SU-DHL-6 (cell line): ENCODE results near the gene PITPNC1.

Experiments
- H2AFZ ChIP-seq: fragments of 200-600 bp; sonication (generic); 2 replicates; pipeline ENCODE4 v1.6.1; 2014; ENCODE audit warnings: low read depth, mild to moderate bottlenecking, moderate library complexity, mixed read lengths, antibody characterized with exemption, low read length; ENCODE audit not compliant: severe bottlenecking
- H3F3A ChIP-seq: fragments of 200-600 bp; shearing (Covaris generic); 2 replicates; pipeline ENCODE4 v1.6.0; 2016; ENCODE audit warnings: antibody characterized with exemption, mild to moderate bottlenecking; ENCODE audit not compliant: insufficient read depth
- H3K27ac ChIP-seq: fragments of 200-600 bp; sonication (generic); 2 replicates; pipeline ENCODE4 v1.5.1; 2016; ENCODE audit warnings: low read depth, mild to moderate bottlenecking, low read length, moderate library complexity, mixed read lengths
- H3K27me3 ChIP-seq: fragments of 200-600 bp; sonication (generic), shearing (Covaris generic); 2 replicates; pipeline ENCODE4 v1.6.0; 2014; ENCODE audit warnings: mild to moderate bottlenecking, low read length
- H3K36me3 ChIP-seq: fragments of 200-600 bp; sonication (generic); 2 replicates; pipeline ENCODE4 v1.6.1; 2014; ENCODE audit warnings: mild to moderate bottlenecking, low read length, mixed read lengths
- H3K4me2 ChIP-seq: fragments of 300-600, 200-600 bp; shearing (Covaris generic), sonication (generic); 2 replicates; pipeline ENCODE4 v1.6.0; 2014; ENCODE audit warnings: low read length, low read depth, mild to moderate bottlenecking; ENCODE audit not compliant: poor library complexity, severe bottlenecking
- H3K4me3 ChIP-seq: fragments of 200-600 bp; sonication (generic); 2 replicates; pipeline ENCODE4 v1.5.1; 2014; ENCODE audit warnings: antibody characterized with exemption, low read length, mild to moderate bottlenecking, mixed read lengths; ENCODE audit not compliant: insufficient read depth, poor library complexity, severe bottlenecking
- H3K79me2 ChIP-seq: fragments of 200-600 bp; sonication (generic); 2 replicates; pipeline ENCODE4 v1.6.1; 2014; ENCODE audit warnings: mild to moderate bottlenecking, low read length, moderate library complexity; ENCODE audit not compliant: insufficient read depth
- H3K9ac ChIP-seq: fragments of 200-600 bp; sonication (generic); 2 replicates; pipeline ENCODE4 v1.7.0; 2014; ENCODE audit warnings: mild to moderate bottlenecking, low read length
- H3K9me2 ChIP-seq: fragments of 200-600 bp; sonication (generic); replicated peaks from 2 replicates; pipeline ENCODE4 v1.6.1; 2014; ENCODE audit warnings: low read length; ENCODE audit not compliant: insufficient read depth
- H3K9me3 ChIP-seq: fragments of 200-600 bp; sonication (generic); 2 replicates; pipeline ENCODE4 v1.6.1; 2014; ENCODE audit warnings: low read length, mixed read lengths; ENCODE audit not compliant: insufficient read depth
- H4K20me1 ChIP-seq: fragments of 200-600 bp; sonication (generic); 2 replicates; pipeline ENCODE4 v1.6.1; 2014; ENCODE audit warnings: low read depth, mild to moderate bottlenecking, antibody characterized with exemption, low read length, moderate library complexity, mixed read lengths
- EZH2phosphoT487 ChIP-seq: fragments of 200-600 bp; sonication (generic), shearing (Covaris generic); conservative IDR thresholded peaks from 2 replicates; pipeline ENCODE4 v1.6.1; 2018; ENCODE audit warnings: mild to moderate bottlenecking, antibody characterized with exemption, low read length, moderate library complexity, mixed read lengths
- TF ChIP-seq, protein P1 (sequence below): fragments of 200-600 bp; sonication (generic); IDR thresholded peaks from one replicate; pipeline ENCODE4 v1.5.1; 2017; ENCODE audit warnings: antibody characterized with exemption, mild to moderate bottlenecking, low read length, moderate library complexity; ENCODE audit not compliant: insufficient read depth, poor library complexity, severe bottlenecking

The PITPNC1 gene

DNA sequence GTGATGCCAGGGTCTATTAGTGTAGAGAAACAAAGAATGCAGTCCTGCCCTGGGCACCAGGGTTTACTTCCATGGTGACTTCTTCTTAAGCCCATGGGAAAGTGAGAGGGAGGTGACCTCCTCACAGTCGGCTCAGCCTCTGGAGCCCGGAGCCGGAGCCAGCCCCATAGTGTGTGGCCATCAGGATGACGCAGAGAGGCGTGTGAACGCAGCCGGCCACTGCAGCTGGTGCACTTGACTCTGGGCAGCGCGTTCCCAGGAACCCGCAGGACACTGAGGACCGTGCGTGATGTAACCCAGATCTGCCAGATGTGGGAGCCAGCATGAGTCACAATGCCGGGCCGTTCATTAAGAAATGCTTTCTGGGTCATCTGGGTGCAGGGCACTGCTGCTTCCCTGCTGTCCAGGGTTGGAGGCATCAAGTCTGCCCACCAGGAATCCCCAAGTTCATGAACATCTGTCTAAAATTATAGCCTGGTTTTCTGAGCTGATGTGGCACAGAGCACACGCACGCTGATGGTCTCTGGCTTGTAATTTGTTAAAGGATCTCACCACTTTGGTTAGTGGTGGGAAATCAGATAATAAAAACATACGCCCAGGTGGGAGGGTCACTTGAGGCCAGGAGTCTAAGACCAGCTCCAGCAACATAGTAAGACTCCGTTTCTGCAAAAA lies 114.1 kb downstream of the PITPNC1 start:
- Histone ChIP-seq H3K79me2 (no peaks in the 10 kb centered on the region), H3K9me2 (no peaks in the 10 kb centered on the region), H3K27me3 (no peaks in the 10 kb centered on the region), H3K4me3 (no peak overlapping the region), H4K20me1 (no peaks in the 10 kb centered on the region), H2AFZ (no peak overlapping the region), H3K9me3 (no peaks in the 10 kb centered on the region), H3F3A (no peaks in the 10 kb centered on the region), H3K9ac (no peak overlapping the region), H3K27ac (no peak overlapping the region), H3K4me2 (no peak overlapping the region), H3K36me3 (no peaks in the 10 kb centered on the region)
- TF ChIP-seq, protein P1, sequence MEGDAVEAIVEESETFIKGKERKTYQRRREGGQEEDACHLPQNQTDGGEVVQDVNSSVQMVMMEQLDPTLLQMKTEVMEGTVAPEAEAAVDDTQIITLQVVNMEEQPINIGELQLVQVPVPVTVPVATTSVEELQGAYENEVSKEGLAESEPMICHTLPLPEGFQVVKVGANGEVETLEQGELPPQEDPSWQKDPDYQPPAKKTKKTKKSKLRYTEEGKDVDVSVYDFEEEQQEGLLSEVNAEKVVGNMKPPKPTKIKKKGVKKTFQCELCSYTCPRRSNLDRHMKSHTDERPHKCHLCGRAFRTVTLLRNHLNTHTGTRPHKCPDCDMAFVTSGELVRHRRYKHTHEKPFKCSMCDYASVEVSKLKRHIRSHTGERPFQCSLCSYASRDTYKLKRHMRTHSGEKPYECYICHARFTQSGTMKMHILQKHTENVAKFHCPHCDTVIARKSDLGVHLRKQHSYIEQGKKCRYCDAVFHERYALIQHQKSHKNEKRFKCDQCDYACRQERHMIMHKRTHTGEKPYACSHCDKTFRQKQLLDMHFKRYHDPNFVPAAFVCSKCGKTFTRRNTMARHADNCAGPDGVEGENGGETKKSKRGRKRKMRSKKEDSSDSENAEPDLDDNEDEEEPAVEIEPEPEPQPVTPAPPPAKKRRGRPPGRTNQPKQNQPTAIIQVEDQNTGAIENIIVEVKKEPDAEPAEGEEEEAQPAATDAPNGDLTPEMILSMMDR, result no peak
- no peak for TF ChIP-seq EZH2phosphoT487

DNA sequence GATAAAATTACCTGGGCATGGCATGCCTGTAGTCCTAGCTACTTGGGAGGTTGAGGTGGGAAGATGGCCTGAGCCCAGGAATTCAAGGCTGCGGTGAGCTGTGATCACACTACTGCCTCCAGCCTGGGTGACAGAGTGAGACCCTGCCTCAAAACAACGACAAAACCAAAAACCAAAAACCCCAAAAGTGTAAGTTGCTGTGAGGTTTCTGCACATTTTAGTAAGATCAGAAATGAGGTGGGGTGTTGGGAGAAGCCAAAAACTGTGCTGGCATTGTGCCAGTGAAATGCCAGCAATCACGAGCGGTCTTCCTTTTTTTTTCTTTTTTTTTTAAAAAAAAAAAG lies 114.6 kb downstream of the PITPNC1 start:
- Histone ChIP-seq H3K27ac (no peak overlapping the region), H2AFZ (no peak overlapping the region), H3K9ac (no peak overlapping the region), H3K9me3 (no peaks in the 10 kb centered on the region), H3F3A (no peaks in the 10 kb centered on the region), H3K36me3 (no peaks in the 10 kb centered on the region), H3K4me3 (no peak overlapping the region), H3K9me2 (no peaks in the 10 kb centered on the region), H3K4me2 (no peak overlapping the region), H3K27me3 (no peaks in the 10 kb centered on the region), H4K20me1 (no peaks in the 10 kb centered on the region), H3K79me2 (no peaks in the 10 kb centered on the region)
- TF ChIP-seq, protein P1, result no peak
- no peak for TF ChIP-seq EZH2phosphoT487

DNA sequence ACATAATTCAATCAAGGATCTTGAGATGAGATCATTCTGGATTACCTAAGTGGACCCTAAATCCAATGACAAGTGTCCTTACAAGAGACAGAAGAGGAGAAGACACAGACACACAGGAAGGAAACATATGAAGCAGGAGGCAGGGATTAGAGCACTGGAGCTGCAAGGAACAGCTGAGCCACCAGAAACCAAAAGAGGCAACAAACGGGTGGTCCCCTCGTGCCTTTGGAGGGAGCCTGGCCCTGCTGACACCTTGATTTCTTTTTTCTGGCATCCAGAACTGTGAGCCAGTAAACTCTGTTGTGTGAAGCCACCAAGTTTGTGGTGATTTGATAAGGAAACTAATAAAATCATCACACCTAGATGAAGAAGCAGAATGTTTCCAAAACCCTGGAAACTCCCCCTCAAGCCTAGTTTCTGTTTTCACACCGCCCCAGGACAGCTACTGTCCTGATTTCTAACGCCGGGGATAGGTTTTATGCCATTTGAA lies 115.2 kb downstream of the PITPNC1 start:
- Histone ChIP-seq H3K36me3 (no peaks in the 10 kb centered on the region), H3K9me3 (no peaks in the 10 kb centered on the region), H3K9ac (no peak overlapping the region), H3K4me2 (no peak overlapping the region), H3F3A (no peaks in the 10 kb centered on the region), H4K20me1 (no peaks in the 10 kb centered on the region), H3K4me3 (no peak overlapping the region), H3K27me3 (no peaks in the 10 kb centered on the region), H3K9me2 (no peaks in the 10 kb centered on the region), H2AFZ (no peak overlapping the region), H3K27ac (no peak overlapping the region), H3K79me2 (no peaks in the 10 kb centered on the region)
- TF ChIP-seq, protein P1, result no peak
- no peak for TF ChIP-seq EZH2phosphoT487
